Measurements from ENCODE around the gene PDILT. TPM values are rescaled to one million over a fixed set of nuclear protein-coding genes. Genes with fewer than 3 reads are reported as not detected.

Gene PDILT
- total RNA-seq, 1 experiment from 2014 or later: not detected

DNA sequence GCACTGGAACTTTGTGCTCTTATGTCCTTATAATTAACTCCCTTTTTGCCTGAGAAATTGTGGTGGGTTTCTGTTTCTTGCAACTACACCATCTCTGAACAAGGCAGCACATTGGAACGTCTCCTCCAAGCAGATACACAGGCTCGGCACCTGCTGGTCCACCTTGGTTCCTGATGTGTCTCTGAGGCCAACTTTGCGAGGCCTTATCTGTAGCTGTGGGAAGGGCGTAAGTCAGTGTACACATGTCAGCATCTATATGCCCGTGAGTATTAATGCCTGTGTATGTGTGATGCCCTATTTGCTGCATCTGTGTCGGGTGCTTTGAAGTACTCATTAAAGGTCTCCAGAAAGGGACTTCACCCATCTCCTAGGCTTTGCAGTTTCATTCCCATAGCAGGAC, 94.8 kb downstream of the PDILT start:
- Mint-ChIP-seq H3K36me3 (no peaks in the 10 kb centered on the region), H3K27me3 (ENCODE audit: low read depth) (no peaks in the 10 kb centered on the region), H3K4me1 (peaks cover 2% of the 10 kb centered on the region), H3K27ac (no peak overlapping the region), H3K4me3 (no peak overlapping the region), H3K9me3 (peaks cover 17% of the 10 kb centered on the region)
- ATAC-seq (no peak), DNase-seq (ENCODE audit: low spot score) (no peak)
- TF ChIP-seq, protein P1, sequence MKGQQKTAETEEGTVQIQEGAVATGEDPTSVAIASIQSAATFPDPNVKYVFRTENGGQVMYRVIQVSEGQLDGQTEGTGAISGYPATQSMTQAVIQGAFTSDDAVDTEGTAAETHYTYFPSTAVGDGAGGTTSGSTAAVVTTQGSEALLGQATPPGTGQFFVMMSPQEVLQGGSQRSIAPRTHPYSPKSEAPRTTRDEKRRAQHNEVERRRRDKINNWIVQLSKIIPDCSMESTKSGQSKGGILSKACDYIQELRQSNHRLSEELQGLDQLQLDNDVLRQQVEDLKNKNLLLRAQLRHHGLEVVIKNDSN (CRISPR knock-in tag; IDR thresholded peaks at IDR 0.05): no peak
- TF ChIP-seq SMAD4 (CRISPR knock-in tag; IDR thresholded peaks at IDR 0.05) (no peak), JUN (CRISPR knock-in tag; IDR thresholded peaks at IDR 0.05) (no peak), FOXK1 (CRISPR knock-in tag; IDR thresholded peaks at IDR 0.05) (no peak), NR2C2 (CRISPR knock-in tag; IDR thresholded peaks at IDR 0.05) (no peak), ETV6 (CRISPR knock-in tag; IDR thresholded peaks at IDR 0.05) (no peak), NFYB (CRISPR knock-in tag; conservative IDR thresholded peaks at IDR 0.05; ENCODE audit: low read depth) (no peak), TEAD1 (CRISPR knock-in tag; IDR thresholded peaks at IDR 0.05) (no peak), CREB1 (CRISPR knock-in tag; IDR thresholded peaks at IDR 0.05) (no peak)
- TF ChIP-seq, protein P2, sequence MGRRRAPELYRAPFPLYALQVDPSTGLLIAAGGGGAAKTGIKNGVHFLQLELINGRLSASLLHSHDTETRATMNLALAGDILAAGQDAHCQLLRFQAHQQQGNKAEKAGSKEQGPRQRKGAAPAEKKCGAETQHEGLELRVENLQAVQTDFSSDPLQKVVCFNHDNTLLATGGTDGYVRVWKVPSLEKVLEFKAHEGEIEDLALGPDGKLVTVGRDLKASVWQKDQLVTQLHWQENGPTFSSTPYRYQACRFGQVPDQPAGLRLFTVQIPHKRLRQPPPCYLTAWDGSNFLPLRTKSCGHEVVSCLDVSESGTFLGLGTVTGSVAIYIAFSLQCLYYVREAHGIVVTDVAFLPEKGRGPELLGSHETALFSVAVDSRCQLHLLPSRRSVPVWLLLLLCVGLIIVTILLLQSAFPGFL (CRISPR knock-in tag; IDR thresholded peaks at IDR 0.05; ENCODE audit: borderline replicate concordance): no peak
- TF ChIP-seq, protein P3, sequence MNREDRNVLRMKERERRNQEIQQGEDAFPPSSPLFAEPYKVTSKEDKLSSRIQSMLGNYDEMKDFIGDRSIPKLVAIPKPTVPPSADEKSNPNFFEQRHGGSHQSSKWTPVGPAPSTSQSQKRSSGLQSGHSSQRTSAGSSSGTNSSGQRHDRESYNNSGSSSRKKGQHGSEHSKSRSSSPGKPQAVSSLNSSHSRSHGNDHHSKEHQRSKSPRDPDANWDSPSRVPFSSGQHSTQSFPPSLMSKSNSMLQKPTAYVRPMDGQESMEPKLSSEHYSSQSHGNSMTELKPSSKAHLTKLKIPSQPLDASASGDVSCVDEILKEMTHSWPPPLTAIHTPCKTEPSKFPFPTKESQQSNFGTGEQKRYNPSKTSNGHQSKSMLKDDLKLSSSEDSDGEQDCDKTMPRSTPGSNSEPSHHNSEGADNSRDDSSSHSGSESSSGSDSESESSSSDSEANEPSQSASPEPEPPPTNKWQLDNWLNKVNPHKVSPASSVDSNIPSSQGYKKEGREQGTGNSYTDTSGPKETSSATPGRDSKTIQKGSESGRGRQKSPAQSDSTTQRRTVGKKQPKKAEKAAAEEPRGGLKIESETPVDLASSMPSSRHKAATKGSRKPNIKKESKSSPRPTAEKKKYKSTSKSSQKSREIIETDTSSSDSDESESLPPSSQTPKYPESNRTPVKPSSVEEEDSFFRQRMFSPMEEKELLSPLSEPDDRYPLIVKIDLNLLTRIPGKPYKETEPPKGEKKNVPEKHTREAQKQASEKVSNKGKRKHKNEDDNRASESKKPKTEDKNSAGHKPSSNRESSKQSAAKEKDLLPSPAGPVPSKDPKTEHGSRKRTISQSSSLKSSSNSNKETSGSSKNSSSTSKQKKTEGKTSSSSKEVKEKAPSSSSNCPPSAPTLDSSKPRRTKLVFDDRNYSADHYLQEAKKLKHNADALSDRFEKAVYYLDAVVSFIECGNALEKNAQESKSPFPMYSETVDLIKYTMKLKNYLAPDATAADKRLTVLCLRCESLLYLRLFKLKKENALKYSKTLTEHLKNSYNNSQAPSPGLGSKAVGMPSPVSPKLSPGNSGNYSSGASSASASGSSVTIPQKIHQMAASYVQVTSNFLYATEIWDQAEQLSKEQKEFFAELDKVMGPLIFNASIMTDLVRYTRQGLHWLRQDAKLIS (CRISPR knock-in tag; IDR thresholded peaks at IDR 0.05; ENCODE audit: borderline replicate concordance): no peak
- TF ChIP-seq, protein P4, sequence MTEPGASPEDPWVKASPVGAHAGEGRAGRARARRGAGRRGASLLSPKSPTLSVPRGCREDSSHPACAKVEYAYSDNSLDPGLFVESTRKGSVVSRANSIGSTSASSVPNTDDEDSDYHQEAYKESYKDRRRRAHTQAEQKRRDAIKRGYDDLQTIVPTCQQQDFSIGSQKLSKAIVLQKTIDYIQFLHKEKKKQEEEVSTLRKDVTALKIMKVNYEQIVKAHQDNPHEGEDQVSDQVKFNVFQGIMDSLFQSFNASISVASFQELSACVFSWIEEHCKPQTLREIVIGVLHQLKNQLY (CRISPR knock-in tag; IDR thresholded peaks at IDR 0.05): no peak
- TF ChIP-seq, protein P5, sequence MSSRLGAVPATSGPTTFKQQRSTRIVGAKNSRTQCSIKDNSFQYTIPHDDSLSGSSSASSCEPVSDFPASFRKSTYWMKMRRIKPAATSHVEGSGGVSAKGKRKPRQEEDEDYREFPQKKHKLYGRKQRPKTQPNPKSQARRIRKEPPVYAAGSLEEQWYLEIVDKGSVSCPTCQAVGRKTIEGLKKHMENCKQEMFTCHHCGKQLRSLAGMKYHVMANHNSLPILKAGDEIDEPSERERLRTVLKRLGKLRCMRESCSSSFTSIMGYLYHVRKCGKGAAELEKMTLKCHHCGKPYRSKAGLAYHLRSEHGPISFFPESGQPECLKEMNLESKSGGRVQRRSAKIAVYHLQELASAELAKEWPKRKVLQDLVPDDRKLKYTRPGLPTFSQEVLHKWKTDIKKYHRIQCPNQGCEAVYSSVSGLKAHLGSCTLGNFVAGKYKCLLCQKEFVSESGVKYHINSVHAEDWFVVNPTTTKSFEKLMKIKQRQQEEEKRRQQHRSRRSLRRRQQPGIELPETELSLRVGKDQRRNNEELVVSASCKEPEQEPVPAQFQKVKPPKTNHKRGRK (CRISPR knock-in tag; IDR thresholded peaks at IDR 0.05; ENCODE audit: borderline replicate concordance): no peak
- TF ChIP-seq, protein P6, sequence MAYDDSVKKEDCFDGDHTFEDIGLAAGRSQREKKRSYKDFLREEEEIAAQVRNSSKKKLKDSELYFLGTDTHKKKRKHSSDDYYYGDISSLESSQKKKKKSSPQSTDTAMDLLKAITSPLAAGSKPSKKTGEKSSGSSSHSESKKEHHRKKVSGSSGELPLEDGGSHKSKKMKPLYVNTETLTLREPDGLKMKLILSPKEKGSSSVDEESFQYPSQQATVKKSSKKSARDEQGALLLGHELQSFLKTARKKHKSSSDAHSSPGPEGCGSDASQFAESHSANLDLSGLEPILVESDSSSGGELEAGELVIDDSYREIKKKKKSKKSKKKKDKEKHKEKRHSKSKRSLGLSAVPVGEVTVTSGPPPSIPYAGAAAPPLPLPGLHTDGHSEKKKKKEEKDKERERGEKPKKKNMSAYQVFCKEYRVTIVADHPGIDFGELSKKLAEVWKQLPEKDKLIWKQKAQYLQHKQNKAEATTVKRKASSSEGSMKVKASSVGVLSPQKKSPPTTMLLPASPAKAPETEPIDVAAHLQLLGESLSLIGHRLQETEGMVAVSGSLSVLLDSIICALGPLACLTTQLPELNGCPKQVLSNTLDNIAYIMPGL (CRISPR knock-in tag; IDR thresholded peaks at IDR 0.05): no peak
- TF ChIP-seq, protein P7, sequence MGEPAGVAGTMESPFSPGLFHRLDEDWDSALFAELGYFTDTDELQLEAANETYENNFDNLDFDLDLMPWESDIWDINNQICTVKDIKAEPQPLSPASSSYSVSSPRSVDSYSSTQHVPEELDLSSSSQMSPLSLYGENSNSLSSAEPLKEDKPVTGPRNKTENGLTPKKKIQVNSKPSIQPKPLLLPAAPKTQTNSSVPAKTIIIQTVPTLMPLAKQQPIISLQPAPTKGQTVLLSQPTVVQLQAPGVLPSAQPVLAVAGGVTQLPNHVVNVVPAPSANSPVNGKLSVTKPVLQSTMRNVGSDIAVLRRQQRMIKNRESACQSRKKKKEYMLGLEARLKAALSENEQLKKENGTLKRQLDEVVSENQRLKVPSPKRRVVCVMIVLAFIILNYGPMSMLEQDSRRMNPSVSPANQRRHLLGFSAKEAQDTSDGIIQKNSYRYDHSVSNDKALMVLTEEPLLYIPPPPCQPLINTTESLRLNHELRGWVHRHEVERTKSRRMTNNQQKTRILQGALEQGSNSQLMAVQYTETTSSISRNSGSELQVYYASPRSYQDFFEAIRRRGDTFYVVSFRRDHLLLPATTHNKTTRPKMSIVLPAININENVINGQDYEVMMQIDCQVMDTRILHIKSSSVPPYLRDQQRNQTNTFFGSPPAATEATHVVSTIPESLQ (CRISPR knock-in tag; IDR thresholded peaks at IDR 0.05): no peak
- ChIA-PET POLR2A (no interaction called here), CTCF (interaction anchor here (0.8 to 2.0 kb wide), 2 partner anchors 10 to 402 kb away, joined by 3 to 16 read pairs; no protein-coding TSS in a partner anchor)

Other genes starting within 250 kb of the PDILT start
- gene GP2, start 77.2 kb downstream of the PDILT start, total RNA-seq (2021): 6.0 to 8.3 TPM (median 6.6 TPM) in 3 replicates
- not detected in 3 replicates for gene UMOD, start 52.0 kb downstream of the PDILT start, total RNA-seq (2021)
- 0.16 to 0.17 TPM in 2 of 3 replicates, not detected in the other for gene ACSM5, start 4.8 kb upstream of the PDILT start, total RNA-seq (2021)
- 0.14 TPM in 1 of 3 replicates, not detected in the others for gene ACSM2A, start 46.8 kb upstream of the PDILT start, total RNA-seq (2021)
- gene ACSM2B, start 171.6 kb upstream of the PDILT start, total RNA-seq (2021): 0.20 to 0.27 TPM in 2 of 3 replicates, not detected in the other